AG09309 (cell line): ENCODE measurements around the gene TNFRSF17.
"Not testable (repeated sequence)": the region's sequence is repeated elsewhere in the genome, so short reads cannot be mapped to it uniquely, and the experiment has no call there.

Experiments
- DNase-seq: peaks from one replicate; pipeline ENCODE4 v3.0.0-alpha.2; 2010; ENCODE audit warnings: low read depth
- H3K4me3 ChIP-seq: 2 replicates; pipeline ENCODE4 v1.5.1; 2011; ENCODE audit warnings: mild to moderate bottlenecking, low read depth, low read length, moderate library complexity; ENCODE audit not compliant: control insufficient read depth
- CTCF ChIP-seq: IDR thresholded peaks from 2 replicates; pipeline ENCODE4 v1.5.1; 2011; ENCODE audit warnings: mild to moderate bottlenecking, low read depth, low read length, inconsistent platforms; ENCODE audit not compliant: insufficient read depth, control insufficient read depth; ENCODE audit errors: missing control alignments

TNFRSF17 gene

DNA sequence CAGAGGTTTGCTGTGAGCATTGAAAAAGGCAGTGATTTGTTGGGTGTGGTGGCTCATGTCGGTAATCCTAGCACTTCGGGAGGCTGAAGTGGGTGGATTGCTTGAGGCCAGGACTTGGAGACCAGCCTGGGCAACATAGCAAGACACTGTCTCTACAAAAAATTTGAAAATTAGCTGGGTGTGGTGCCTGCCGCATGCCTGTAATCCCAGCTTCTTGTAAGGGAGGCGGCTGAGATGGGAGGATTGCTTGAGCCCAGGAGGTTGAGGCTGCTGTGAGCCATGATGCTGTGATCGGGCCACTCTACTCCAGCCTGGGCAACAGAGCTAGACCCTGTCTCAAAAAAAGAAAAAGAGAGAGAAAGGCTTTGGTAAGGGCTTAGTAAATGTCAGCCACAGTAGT, 16.2 kb upstream of the TNFRSF17 start:
- no peak for DNase-seq
- TF ChIP-seq CTCF: no peak
- H3K4me3 ChIP-seq: no peak overlapping the region

DNA sequence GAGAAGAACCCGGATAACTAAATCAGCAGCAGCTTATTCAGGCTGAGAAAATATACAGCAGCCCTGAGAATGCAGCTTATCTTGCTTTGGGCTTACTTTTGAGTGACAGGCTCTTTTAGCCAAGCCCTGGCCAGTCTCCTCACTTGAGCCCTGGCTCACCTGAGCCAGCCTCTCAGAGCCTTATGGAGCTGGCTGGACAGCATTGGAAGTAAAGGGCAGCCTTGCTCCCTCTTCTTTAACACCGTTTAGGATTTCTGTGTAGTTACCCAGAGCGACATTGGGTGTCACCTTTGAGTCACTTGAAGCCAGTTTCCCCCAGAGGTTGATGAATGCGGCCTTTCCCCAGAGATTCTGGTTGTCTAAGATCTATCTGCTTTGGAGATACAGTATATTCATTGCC, 15.5 kb upstream of the TNFRSF17 start:
- peak; percentile 16 for DNase-seq
- no peak overlapping the region for H3K4me3 ChIP-seq
- TF ChIP-seq CTCF: peak; percentile 61

DNA sequence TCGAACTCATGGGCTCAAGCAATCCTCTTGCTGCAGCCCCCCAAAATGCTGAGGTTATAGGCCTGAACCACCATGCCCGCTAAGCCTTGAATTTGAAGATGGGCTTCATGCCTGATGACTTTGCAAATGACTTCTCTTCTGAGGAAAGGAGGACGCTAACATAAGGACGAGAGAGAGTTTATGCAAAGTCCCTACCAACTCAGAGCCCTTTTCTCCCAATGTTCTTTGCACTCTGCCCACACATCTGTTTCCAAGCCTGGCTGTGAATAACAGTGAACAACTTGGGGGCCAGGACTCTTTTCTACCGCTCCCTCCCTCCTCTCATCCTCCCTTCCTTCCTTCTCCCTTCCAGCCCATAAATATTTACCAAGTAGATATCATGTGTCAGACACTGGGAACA, 14.6 kb upstream of the TNFRSF17 start:
- no peak for DNase-seq
- H3K4me3 ChIP-seq: no peak overlapping the region
- TF ChIP-seq CTCF: no peak

DNA sequence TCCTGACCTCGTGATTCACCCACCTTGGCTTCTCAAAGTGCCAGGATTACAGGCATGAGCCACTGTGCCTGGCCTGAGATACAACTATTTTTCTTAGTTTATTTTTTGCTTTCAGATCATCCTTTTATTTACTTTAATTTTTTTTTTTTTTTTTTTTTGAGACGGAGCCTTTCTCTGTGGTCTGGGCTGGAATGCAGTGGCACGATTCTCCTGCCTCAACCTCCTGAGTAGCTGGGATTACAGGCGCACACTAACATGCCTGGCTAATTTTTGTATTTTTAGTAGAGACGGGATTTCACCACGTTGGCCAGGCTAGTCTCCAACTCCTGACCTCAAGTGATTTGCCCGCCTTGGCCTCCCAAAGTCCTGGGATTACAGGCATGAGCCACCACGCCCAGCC, 11.4 kb upstream of the TNFRSF17 start:
- H3K4me3 ChIP-seq, DNase-seq: not testable (repeated sequence)

DNA sequence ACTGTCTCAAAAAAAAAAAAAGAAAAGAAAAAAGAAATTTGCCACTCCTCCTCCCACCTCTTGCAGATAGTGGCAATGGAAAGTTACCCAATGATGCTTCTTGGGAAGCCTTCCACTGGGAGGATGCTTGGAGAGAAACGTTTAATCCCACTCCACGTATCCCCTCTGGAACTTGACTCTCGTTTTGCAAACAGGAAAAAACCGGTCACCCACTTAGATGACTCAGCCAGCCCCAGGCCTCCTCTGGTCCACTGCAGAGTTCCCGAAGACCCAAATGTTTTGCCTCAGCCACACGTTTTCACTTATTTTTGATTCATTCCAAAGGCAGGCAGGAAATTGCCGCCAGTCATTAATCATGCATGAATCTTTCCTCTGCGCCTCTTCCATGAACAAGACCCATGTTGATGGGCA, 9.3 kb upstream of the TNFRSF17 start:
- peak; percentile 95 for DNase-seq

GRCh38 chr16:11956558-11956957, 8.5 kb upstream of the TNFRSF17 start:
- H3K4me3 ChIP-seq: no peak overlapping the region
- TF ChIP-seq CTCF: no peak
- DNase-seq: no peak

More for the DNA sequence above, 9.3 kb upstream of the TNFRSF17 start:
- TF ChIP-seq CTCF: no peak
- no peak overlapping the region for H3K4me3 ChIP-seq

- H3K4me3 ChIP-seq: no peak overlapping the region
- TF ChIP-seq CTCF: no peak
- no peak for DNase-seq
Measured at GRCh38 chr16:11957591-11958395, 7.2 kb upstream of the TNFRSF17 start.

DNA sequence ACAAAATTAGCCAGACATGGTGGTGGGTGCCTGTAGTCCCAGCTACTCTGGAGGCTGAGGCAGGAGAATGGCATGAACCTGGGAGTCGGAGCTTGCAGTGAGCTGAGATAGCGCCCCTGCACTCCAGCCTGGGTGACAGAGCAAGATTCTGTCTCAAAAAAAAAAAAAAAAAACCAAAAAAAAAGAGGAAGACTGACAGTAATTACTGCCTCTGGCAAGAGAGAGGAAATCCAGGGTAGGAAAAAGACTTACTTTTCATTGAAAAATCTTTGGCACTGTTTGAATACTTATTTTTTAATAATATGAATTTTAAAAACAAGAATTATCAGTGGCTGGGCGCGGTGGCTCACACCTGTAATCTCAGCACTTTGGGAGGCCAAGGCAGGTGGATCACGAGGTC, 2.6 kb upstream of the TNFRSF17 start:
- not testable (repeated sequence) for DNase-seq

DNA sequence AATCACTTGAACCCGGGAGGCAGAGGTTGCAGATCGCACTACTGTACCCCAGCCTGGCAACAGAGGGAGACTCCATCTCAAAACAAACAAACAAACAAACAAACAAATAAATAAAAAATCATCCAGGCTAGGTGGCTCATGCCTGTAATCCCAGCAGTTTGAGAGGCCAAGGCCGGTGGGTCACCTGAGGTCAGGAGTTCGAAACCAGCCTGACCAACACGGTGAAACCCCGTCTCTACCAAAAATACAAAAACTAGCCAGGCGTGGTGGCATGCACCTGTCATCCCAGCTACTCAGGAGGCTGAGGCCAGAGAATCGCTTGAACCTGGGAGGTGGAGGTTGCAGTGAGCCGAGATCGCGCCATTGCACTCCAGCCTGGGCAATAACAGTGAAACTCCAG, 2.0 kb upstream of the TNFRSF17 start:
- DNase-seq, H3K4me3 ChIP-seq: not testable (repeated sequence)

More for the DNA sequence above, 2.6 kb upstream of the TNFRSF17 start:
- H3K4me3 ChIP-seq: not testable (repeated sequence)
